CD4-positive, alpha-beta T cell treated with Interleukin-4 for 1 hour (primary cell): ENCODE measurements around the gene PLAAT2.
"Not testable (repeated sequence)": the region's sequence is repeated elsewhere in the genome, so short reads cannot be mapped to it uniquely, and the experiment has no call there.

Experiments used
- DNase-seq, 2 donors: peaks; one replicate each; pipeline ENCODE4 v3.0.0-alpha.2; 2020 to 2022

PLAAT2 gene

GRCh38 chr11:63563201-63564055 is at the start of gene PLAAT2:
Gene PLAAT2 (minus strand): TSS chr11:63563379. CDS start chr11:63563324, 55 bp downstream.
- DNase-seq: no peak

DNA sequence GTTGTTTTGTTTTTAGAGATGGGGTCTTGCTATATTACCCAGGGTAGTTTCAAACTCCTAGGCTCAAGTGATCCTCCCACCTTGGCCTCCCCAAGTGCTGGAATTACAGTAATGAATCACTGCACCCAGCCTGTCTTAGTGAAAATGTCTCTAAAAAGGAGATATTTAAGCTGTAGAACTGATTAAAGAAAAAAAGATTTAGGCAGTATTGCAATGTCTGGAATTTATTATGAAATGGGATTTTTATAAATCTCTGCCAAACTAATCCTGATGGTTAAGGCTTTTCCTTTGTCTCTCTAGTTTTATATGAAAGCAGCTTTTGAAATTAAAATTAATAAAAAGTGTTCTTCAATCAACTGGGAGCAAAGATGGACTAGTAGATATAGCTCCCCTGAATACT is 49.0 kb upstream of the PLAAT2 start:
- no peak for DNase-seq

- no peak for DNase-seq
Observed at GRCh38 chr11:63611395-63611747, 48.2 kb upstream of the PLAAT2 start.

DNA sequence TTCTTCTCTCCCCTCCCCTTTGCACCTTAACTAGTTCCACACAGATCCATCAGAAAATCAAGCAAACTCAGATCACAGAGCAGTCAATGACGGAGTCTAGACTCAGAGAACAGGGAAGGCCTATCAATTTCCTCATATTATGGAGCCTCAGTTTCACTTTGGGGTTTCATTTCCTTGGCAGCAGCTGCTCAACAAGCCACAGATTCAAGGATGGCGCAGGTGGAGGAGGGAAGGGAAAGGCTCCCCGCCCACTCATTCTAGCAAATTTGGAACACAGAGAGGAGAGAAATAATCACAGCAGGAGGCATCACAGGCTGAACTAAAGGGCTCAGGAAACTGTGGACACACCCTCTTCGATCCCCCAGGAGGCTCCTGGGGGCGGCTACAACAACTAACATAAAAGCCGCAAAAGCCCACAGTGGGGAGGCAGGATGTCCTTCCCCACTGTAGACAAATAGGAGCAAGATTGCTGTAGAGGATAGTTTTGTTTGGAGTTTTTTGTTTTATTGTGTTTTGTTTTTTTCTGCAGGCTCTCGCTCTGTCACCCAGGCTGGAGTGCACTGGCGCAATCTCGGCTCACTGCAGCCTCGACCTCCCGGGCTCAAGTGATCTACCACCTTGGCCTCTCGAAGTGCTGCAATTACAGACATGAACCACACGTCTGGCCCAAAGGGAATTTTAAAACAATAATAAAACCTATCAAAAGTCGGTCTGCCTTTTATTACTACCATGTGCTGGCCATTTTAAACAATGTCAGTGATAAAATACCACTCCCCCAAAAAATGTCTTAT is 47.6 kb upstream of the PLAAT2 start:
- no peak for DNase-seq

DNA sequence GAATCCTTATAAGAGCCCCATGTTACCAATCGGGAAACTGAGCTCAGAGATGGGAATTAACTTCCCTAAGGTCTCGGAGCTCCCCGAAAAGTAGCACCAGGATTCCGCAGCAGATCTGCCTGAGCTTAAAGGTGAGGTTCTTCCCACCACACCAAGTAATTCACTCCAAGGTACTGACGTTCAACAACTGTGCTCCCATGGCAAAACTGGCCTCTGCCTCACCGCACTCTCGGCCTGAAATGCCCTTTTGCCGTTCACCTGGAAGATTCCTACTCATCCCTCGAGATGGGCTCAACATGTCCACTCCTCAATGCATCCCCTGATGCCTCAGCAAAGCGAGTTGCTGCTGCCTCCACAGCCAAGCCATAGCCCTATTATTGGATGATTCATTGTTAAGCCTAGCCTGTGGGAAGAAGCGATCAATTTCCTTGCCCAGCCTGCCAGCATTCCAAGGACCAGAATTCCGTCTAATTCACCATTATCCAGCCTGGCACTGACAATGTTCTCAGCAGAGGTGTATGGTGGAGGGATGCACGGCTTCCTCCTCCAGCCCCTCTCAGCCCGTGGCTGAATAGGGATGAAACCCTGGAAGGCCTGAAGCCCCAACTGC is 46.9 kb upstream of the PLAAT2 start:
- DNase-seq: no peak

GRCh38 chr11:63609536-63609935 is 46.4 kb upstream of the PLAAT2 start:
- no peak for DNase-seq

DNA sequence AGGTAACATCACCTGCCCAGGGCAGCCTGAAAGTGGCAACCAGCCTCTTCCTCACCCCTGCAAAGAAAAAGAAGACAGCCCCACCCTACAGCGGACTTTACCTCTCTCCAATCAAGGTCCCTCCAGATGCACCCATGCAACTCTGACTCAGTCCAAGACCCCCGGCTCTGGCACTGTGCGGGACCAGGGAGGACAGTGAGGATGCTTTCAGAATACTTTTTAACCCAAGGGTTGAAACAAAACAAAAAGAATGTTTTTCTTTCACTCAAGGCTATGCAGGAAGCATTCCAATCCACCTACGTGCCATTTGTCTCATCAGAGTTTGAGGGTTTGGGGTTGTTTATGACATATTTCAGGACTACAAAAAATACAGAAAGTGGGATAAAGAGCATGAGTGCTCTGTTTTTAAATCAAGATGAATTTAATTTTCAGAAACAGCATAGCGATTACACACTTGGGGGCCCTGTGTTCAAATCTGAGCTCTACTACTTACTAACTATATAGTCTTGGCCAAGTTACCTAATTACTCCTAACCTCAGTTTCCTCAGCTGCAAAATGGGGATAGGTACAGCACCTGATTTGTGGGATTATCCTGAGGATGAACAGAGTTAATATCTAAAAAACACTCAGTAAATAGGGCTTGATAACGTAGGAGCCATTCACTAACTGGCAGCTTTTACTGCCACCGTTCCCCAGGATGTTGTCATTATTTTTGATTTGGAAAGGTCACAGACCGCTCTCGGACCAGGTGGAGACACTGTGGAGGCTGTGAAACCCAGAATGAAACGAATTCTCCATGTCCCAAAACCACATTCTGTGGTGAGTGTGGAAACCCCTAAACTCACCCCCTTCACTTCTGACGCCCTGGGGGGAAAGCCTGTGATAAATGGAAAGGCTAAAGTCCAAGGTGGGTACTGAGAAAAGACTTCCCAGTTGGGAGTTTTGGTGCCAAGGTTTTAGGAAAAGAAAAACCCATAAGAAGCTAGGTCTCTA is 45.5 kb upstream of the PLAAT2 start:
- DNase-seq: no peak

GRCh38 chr11:63603180-63603518 is 40.0 kb upstream of the PLAAT2 start:
- DNase-seq: no peak

DNA sequence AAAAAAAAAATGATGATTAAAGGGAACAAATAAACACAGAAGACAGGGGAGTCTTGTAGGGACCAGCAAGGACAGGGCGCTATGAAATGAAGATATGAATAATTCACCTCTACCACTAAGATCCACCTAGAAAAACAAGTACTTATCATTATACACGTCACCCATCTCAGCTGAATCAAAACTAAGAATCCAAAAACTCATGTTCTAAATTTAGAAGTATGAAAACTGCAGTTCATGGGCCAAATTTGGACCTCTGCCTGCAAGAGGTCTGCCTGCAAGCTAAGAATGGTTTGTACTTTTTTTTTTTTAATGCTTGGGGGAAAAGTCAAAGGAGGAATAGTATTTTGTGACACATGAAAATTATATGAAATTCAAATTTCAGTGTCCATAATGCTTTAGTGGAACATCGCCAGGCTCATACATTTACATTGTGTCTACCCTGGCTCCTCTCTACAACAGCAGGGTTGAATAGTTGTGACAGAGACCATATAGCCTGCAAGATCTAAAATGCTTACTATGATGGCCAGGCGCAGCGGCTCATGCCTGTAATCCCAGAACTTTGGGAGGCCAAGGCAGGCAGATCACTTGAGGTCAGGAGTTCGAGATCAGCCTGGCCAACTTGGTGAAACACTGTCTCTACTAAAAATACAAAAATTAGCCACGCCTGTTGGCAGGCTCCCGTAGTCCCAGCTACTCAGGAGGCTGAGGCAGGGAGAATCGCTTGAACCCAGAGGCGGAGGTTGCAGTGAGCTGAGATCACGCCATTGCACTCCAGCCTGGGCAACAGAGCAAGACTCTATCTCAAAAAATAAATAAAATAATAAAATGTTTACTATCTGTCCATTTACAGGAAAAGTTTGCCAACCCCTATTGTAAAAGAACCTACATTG is 39.4 kb upstream of the PLAAT2 start:
- DNase-seq: not testable (repeated sequence)

- no peak for DNase-seq
Observed at GRCh38 chr11:63599211-63600122, 36.3 kb upstream of the PLAAT2 start.

GRCh38 chr11:63598556-63598955 is 35.4 kb upstream of the PLAAT2 start:
- DNase-seq: no peak

DNA sequence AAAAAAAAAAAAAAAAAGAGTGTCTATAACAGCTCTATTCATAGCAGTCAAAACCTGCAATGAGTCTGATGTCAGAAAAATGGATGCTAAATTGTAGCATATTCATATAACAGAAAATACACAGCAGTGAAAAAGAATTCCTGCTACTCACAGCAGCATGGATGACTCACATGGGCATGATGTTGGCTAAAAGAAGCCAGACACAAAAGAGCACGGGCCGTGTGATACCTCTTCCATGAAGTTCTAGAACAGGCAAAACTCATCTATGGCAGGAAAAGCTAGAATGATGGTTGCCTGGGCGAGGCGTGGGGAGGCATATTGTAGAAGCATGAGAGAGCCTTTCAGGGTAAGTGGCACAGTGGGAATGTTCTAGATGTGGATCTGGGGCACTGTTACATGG is 32.1 kb upstream of the PLAAT2 start:
- DNase-seq: no peak

- DNase-seq: no peak
Observed at GRCh38 chr11:63592975-63593395, 29.8 kb upstream of the PLAAT2 start.

- DNase-seq: no peak
Observed at GRCh38 chr11:63590024-63590788, 27.0 kb upstream of the PLAAT2 start.

- DNase-seq: no peak
Observed at GRCh38 chr11:63589000-63589399, 25.8 kb upstream of the PLAAT2 start.

DNA sequence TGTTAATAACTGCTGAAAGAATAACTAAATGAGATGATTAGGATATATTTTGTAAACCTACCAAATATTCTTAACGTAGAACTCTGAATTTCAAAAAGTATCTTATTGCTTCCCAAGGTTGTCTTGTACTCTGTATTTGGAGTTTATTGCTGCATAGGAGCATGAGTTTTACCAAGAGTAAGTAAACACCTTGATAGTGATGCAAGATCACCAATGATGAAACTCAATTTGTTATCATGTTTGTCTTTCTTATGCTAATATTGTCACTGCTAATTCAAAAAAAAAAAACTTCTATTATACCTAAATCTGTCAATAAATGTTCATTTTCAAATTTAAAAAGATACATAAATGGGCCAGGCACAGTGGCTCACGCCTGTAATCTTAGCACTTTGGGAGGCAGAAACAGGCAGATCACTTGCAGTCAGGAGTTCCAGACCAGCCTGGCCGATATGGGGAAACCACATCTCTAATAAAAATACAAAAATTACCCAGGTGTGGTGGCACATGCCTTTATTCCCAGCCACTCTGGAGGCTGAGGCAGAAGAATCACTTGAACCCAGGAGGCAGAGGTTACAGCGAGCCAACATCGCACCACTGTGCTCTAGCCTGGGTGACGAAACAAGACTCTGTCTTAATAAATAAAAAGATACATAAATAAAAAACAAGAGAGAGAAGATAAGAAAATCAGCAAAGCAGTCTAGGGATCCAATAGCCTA is 23.4 kb upstream of the PLAAT2 start:
- no peak for DNase-seq

DNA sequence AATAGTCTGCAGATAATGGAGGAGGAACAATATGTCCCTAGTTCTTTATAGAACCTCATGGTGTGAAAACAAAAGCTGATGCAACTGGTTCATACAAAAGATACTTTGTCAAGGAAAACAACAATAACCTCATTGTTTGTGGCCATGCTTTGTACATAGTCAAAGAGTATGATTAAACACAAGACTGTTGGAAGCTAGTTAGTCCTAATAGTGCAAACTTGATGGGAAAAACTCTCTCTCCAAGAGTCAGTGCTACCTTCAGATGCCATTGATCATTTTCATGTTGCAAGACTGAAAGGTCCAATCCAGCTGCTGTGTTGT is 20.1 kb upstream of the PLAAT2 start:
- DNase-seq: no peak

DNA sequence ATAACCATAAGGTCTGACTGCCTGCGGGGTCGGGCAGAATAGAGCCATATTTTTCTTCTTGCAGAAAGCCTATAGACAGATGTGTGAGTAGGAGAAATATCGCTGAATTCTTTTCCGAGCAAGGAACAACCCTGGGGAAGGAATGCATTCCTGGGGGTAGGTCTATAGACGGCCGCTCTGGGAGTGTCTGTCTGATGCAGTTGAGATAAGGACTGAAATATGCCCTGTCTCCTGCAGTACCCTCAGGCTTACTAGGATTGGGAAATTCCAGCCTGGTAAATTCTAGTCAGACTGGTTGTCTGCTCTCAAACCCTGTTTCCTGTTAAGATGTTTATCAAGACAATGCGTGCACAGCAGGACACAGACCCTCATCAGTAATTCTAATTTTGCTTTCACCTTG is 18.0 kb upstream of the PLAAT2 start:
- DNase-seq: not testable (repeated sequence)

DNA sequence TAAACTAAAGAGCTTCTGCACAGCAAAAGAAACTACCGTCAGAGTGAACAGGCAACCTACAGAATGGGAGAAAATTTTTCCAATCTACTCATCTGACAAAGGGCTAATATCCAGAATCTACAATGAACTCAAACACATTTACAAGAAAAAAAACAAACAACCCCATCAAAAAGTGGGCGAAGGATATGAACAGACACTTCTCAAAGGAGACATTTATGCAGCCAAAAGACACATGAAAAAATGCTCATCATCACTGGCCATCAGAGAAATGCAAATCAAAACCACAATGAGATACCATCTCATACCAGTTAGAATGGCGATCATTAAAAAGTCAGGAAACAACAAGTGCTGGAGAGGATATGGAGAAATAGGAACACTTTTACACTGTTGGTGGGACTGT is 15.7 kb upstream of the PLAAT2 start:
- not testable (repeated sequence) for DNase-seq
